ENCODE data around the gene NRBF2.
A peak's percentile ranks its signal among the peaks of the same experiment; 100 is the strongest.

The NRBF2 gene

DNA sequence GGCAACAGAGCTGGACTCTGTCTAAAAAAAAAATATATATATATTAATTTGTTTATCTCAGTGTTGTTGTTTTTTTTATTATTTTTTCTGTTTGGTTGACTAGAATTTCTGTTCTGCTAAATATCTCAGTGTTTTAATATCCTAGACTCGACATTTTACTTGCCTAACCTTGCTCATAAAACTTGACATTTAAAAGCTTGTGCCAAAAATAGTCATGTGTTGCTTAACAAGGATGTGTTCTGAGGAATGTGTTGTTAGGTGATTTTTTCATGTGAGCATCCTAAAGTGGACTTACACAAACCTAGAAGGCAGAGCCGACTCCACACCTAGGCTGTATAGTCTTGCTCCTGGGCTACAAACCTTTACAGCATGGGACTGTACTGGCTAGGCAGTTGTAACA lies 23.1 kb downstream of the NRBF2 start:
- DNase-seq (ENCODE audit: low spot score) = no peak
- H3K27ac ChIP-seq = no peak overlapping the region
- TF ChIP-seq, protein P1, sequence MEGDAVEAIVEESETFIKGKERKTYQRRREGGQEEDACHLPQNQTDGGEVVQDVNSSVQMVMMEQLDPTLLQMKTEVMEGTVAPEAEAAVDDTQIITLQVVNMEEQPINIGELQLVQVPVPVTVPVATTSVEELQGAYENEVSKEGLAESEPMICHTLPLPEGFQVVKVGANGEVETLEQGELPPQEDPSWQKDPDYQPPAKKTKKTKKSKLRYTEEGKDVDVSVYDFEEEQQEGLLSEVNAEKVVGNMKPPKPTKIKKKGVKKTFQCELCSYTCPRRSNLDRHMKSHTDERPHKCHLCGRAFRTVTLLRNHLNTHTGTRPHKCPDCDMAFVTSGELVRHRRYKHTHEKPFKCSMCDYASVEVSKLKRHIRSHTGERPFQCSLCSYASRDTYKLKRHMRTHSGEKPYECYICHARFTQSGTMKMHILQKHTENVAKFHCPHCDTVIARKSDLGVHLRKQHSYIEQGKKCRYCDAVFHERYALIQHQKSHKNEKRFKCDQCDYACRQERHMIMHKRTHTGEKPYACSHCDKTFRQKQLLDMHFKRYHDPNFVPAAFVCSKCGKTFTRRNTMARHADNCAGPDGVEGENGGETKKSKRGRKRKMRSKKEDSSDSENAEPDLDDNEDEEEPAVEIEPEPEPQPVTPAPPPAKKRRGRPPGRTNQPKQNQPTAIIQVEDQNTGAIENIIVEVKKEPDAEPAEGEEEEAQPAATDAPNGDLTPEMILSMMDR (conservative IDR thresholded peaks at IDR 0.05; ENCODE audit: low read depth) = no peak
- CTCF ChIA-PET = interaction anchor here (0.6 to 1.0 kb wide), 2 partner anchors 16 to 152 kb away, joined by 3 to 4 read pairs; no protein-coding TSS in a partner anchor
- POLR2A ChIA-PET (ENCODE audit: low non-redundant PET) = no interaction called here

GRCh38 chr10:63157845-63158624 lies 24.9 kb downstream of the NRBF2 start:
- TF ChIP-seq, protein P1 (conservative IDR thresholded peaks at IDR 0.05; ENCODE audit: low read depth) = peak; percentile 79
- peak; percentile 64 for DNase-seq (ENCODE audit: low spot score)
- no peak overlapping the region for H3K27ac ChIP-seq
- CTCF ChIA-PET = interaction anchor here (0.7 to 3.1 kb wide), 13 partner anchors 9 to 720 kb away, joined by 3 to 16 read pairs (median 6); no protein-coding TSS in a partner anchor
- POLR2A ChIA-PET (ENCODE audit: low non-redundant PET) = no interaction called here

DNA sequence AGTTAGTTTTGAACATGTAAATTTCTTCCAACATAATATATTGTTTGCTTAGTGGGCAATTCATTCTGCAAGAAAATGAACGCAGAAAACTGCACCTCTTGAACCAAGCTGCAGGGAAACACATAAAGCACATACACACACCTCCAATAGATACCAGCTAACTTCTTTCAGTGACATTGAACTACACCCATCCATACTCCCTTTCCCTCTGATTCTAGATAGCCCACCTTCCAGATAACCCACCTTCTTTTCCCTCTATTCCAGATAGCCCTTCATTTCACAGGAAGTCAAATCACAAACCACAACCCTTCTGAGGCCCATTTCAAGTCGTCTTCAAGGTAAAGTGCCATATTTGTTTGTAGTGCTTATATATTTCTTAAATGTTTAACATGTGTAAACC lies 28.5 kb downstream of the NRBF2 start:
- TF ChIP-seq, protein P1 (conservative IDR thresholded peaks at IDR 0.05; ENCODE audit: low read depth) = no peak
- POLR2A ChIA-PET (ENCODE audit: low non-redundant PET) = no interaction called here
- DNase-seq (ENCODE audit: low spot score) = no peak
- CTCF ChIA-PET = no interaction called here
- H3K27ac ChIP-seq = no peak overlapping the region

DNA sequence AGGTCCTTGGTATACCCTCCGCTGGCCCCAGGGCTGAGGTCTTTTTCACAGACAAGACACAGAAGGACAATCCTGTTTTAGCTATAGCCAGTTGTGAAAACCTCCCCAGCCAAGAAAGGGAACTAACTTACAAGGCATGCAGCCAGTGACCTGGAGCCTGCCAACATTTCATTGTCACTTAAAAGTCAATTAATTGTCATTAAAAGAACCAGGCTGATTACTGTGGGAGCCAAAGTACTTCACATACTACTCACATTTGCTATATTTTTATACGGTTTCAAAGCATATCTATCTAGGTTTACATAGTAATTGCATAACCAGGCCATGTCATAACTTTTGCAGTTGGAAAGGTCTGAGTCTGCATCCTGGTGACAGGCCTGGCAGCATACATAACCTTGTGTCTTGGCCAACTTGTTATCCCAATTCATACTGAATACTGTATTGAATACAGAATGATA lies 31.1 kb downstream of the NRBF2 start:
- ChIA-PET POLR2A (ENCODE audit: low non-redundant PET) (no interaction called here), CTCF (interaction anchor here (0.6 kb wide), 1 partner anchor 610 kb away, joined by 4 read pairs; no protein-coding TSS in a partner anchor)
- no peak overlapping the region for H3K27ac ChIP-seq
- TF ChIP-seq, protein P1 (conservative IDR thresholded peaks at IDR 0.05; ENCODE audit: low read depth) = no peak
- no peak for DNase-seq (ENCODE audit: low spot score)

DNA sequence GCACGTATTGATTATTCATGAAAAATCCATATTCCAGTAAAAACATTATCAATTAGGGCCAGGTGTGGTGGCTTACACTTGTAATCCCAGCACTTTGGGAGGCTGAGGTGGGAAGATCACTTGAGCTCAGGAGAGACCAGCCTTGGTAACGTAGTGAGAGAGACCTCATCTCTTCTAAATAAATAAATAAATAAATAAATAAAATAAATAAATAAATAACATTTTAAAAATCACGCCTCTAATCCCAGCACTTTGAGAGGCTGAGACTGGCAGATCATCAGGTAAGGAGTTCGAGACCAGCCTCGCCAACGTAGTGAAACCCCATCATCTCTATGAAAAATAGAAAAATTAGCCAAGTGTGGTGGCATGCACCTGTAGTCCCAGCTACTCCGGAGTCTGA lies 32.1 kb downstream of the NRBF2 start:
- no peak for DNase-seq (ENCODE audit: low spot score)
- ChIA-PET CTCF (interaction anchor here (3.0 kb wide), 1 partner anchor 554 kb away, joined by 33 read pairs; no protein-coding TSS in a partner anchor), POLR2A (ENCODE audit: low non-redundant PET) (no interaction called here)
- no peak overlapping the region for H3K27ac ChIP-seq
- TF ChIP-seq, protein P1 (conservative IDR thresholded peaks at IDR 0.05; ENCODE audit: low read depth) = no peak

DNA sequence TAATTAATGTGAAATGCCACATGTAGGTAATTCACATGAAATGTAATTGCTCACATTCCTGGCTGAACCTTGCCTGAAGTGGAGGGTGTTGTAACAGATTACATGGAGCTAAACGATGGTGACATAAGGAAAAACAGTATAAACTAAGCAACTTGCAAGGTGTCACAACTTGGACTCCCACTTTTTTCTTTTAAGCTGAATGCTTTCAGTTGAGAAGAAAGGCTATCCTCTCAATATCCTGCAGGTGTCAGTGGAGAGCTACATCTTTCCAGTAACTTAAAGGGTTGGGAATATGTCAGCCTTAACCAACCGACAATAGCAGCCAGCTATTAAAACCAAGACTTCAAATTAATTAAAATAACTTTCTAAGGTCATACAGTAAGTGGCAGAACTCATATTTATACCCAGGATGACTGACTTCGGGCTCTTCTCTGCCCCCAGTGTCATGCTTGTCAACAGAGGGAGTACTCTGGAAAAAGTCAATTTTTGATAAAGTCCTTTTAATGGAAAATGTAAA lies 33.7 kb downstream of the NRBF2 start:
- ChIA-PET CTCF (interaction anchor here (0.6 to 3.0 kb wide), 18 partner anchors 9 to 1571 kb away, joined by 3 to 33 read pairs (median 4); no protein-coding TSS in a partner anchor), POLR2A (ENCODE audit: low non-redundant PET) (interaction anchor here (0.5 kb wide), 1 partner anchor 124 kb away, joined by 4 read pairs; no protein-coding TSS in a partner anchor)
- DNase-seq (ENCODE audit: low spot score) = peak; percentile 49
- TF ChIP-seq, protein P1 (conservative IDR thresholded peaks at IDR 0.05; ENCODE audit: low read depth) = peak; percentile 84
- H3K27ac ChIP-seq = no peak overlapping the region
